ENCODE measurements around the gene TSG101. TPM values are rescaled to one million over a fixed set of nuclear protein-coding genes. Genes with fewer than 3 reads are reported as not detected.

The TSG101 gene
- total and polyA plus RNA-seq, 4 donors = 29.7 to 53.1 (median 37.8) TPM

- no peaks in the 10 kb centered on the region for H3K4me1 ChIP-seq (ENCODE audit: control insufficient read depth in 4 of 4, insufficient read depth in 4 of 4, low read length in 3 of 4)
- TF ChIP-seq REST (IDR thresholded peaks at IDR 0.05) (no peak), RXRA (IDR thresholded peaks at IDR 0.05) (no peak), ZBTB33 (IDR thresholded peaks at IDR 0.05) (no peak), HNF4A (conservative IDR thresholded peaks at IDR 0.05) (no peak), MAX (IDR thresholded peaks at IDR 0.05) (no peak), RAD21 (IDR thresholded peaks at IDR 0.05) (no peak), SP1 (IDR thresholded peaks at IDR 0.05) (no peak), ATF3 (IDR thresholded peaks at IDR 0.05) (no peak), HNF4G (IDR thresholded peaks at IDR 0.05) (no peak), CTCF (IDR thresholded peaks at IDR 0.05; ENCODE audit: low read depth, low read length, missing input control) (no peak), JUND (IDR thresholded peaks at IDR 0.05) (no peak), NR2F2 (IDR thresholded peaks at IDR 0.05) (no peak), TAF1 (conservative IDR thresholded peaks at IDR 0.05) (no peak), FOXA1 (IDR thresholded peaks at IDR 0.05) (no peak), FOXA2 (IDR thresholded peaks at IDR 0.05) (no peak), EGR1 (IDR thresholded peaks at IDR 0.05; ENCODE audit: low read depth in 2 of 2) (no peak), YY1 (IDR thresholded peaks at IDR 0.05) (no peak), GABPA (IDR thresholded peaks at IDR 0.05 in 1 of 2, conservative IDR thresholded peaks at IDR 0.05 in 1 of 2) (no peak)
- no peak for DNase-seq (ENCODE audit: low spot score)
- H3K9me3 ChIP-seq (ENCODE audit: control insufficient read depth in 4 of 4, low read length in 3 of 4) = no peaks in the 10 kb centered on the region
- no peak overlapping the region for H3K27ac ChIP-seq (ENCODE audit: low read depth in 1 of 2, low read length in 2 of 2)
- H3K4me3 ChIP-seq (ENCODE audit: low read depth in 1 of 3, low read length in 3 of 3) = no peak overlapping the region
- 83% methylated on average over 4 of the region's 4 CpGs for WGBS
- H3K27me3 ChIP-seq (ENCODE audit: control insufficient read depth in 4 of 4, insufficient read depth in 4 of 4, low read length in 3 of 4) = no peaks in the 10 kb centered on the region
- no peak overlapping the region for H3K9ac ChIP-seq (ENCODE audit: low read depth in 1 of 2, low read length in 2 of 2)
- peaks cover 0 to 39% (median 23%) of the 10 kb centered on the region in 4 donors for H3K36me3 ChIP-seq (ENCODE audit: control insufficient read depth in 4 of 4, insufficient read depth in 3 of 4, low read depth in 1 of 4, low read length in 3 of 4)
Observed at GRCh38 chr11:18493310-18493709, 33.4 kb downstream of the TSG101 start.

Measured in liver (tissue), 9 donors.